NCI-H748 (cell line): ENCODE data around the gene HIVEP2.

ENCODE experiments used
- DNase-seq: peaks from one replicate; lab custom pipeline; 2025; ENCODE audit not compliant: unreplicated experiment; lab: John Stamatoyannopoulos, UW

Gene HIVEP2

GRCh38 chr6:142925575-142926110 lies 19.3 kb downstream of the HIVEP2 start:
- no peak for DNase-seq

DNA sequence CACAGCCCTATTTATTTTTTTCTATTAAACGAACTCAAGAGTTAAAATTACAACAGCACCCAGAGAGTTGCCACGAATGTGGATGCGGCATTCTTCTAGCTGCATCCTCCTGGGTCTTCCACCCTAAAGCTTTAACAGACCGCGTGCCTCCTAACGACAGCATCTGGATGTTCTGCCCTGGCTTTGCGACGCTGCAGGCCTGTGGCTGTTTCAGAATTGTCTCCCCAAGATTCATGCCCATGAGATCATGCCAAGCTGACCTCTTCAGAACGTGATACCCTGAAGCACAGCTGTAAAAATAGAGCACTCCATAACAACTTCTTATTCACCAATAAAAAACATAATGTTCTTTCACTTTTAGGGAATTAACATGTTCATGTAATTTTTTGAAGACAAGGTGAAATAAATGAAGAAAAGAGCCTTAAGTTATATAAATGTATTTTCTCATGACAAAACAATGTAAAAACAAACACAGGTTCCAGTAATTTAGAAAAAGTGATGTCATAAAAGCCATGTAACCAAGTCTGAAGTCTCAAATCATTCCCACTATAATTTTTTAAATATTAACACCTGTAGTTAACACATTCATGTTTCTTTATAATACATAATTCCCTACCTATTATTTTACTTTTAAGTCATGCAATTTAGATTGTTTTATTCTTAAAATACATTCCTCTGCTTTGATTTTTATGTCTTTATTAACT lies 26.5 kb downstream of the HIVEP2 start:
- DNase-seq = no peak

DNA sequence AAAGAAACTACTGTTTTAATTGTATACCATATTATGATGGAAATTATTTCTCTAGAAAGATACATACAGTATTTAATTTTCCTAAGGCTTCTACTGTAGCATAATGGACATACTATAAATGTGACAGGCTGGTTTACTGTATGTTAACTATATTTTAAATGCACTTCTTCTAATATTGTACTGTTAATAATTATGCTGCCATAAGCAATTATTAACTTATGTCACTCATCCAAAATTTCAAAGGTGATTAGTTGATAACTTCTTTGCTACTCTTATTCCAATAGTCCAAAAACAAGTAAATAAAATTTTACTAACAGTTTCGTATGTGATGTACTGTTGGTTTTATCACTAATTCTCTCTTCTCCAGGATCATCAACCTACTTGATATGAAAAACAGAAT lies 28.1 kb downstream of the HIVEP2 start:
- DNase-seq = no peak

DNA sequence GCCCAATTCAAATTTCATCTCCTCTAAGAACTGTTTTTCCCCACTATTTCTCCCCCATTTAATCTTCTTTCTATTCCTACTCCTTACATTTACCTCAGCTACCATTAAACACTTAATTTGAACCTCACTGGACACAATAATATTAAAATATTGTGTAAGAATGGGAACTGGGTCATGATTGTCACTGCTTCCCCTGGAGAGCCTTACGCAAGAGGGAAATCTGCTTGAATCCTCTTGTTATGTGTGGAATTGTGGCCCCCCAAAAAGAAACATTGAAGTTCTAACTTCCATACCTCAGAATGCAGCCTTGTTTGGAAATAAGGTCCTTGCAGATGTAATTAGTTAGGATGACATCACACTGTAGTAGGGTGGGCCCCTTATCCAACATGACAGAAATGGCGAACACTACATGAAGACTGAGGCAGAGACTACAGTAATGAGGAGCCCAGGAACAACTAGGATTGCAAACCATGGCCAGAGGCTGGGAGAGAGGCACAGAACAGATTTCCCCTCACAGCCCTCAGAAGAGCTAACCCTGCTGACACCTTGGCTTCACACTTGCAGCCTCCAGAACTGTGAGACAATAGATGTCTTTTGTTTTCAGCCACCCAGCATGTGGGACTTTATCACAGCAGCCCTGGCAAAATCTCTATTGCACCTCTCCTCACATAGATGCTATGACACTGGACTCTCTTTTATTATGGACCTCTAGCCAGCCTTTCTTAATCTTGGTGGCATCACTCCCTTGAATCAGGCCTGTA lies 29.9 kb downstream of the HIVEP2 start:
- no peak for DNase-seq

DNA sequence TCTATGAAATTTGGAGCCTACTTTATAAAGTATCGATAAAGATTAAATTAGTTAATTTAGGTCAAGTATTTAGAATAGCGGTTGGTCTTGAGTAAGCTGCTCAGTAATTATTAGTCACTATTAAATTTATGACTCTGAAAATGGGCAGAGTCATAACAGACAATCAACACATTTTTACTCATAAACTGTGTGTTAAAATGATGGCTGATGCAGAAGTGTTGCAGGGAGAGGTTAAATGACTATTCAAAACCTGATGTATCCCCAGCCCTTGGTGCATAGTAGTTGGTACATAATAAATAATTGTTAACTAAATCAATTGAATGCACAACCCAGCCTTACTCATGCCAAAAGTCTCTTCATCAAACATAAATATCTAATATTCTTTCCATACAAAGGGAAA lies 30.6 kb downstream of the HIVEP2 start:
- DNase-seq = no peak

- no peak for DNase-seq
Observed at GRCh38 chr6:142913511-142914047, 31.4 kb downstream of the HIVEP2 start.

- no peak for DNase-seq
Observed at GRCh38 chr6:142913036-142913510, 31.9 kb downstream of the HIVEP2 start.

DNA sequence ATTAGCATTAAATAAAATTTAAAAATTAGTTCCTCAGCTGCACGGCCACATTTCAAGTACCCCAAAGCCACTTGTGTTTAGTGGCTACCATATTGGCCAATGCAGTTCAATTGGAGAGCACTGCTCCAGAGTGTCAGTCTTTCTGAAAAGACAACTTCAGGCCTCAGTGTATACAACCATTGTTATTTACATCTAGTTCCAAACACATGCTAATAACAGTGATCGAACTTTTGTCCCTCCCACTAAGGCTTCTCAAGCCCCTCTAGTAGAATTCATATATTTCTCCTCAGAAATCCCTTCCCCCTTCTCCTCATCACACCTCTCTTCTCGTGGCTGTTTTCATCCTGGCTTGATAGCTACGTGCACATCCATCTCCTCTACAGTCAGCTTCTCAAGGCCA lies 32.9 kb downstream of the HIVEP2 start:
- DNase-seq = no peak

GRCh38 chr6:142911430-142911829 lies 33.5 kb downstream of the HIVEP2 start:
- no peak for DNase-seq

DNA sequence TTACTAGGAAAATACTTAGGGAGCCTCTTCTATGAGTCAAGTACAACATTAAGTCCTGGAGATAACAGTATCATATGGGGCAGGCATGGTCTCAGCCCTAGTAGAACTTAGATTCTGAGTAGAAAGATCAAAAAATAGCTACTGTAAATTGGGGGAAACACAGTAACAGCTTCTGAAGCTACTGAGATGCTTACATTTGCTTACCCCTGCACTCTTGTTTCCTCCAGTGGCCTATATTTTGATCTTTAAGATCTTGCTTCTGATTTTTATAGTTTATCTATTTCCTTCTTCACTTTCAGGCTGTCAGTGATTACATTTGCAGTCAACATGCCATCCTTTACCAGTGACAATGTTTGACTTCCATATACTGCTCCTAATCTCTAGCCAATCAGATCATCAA lies 35.3 kb downstream of the HIVEP2 start:
- no peak for DNase-seq

DNA sequence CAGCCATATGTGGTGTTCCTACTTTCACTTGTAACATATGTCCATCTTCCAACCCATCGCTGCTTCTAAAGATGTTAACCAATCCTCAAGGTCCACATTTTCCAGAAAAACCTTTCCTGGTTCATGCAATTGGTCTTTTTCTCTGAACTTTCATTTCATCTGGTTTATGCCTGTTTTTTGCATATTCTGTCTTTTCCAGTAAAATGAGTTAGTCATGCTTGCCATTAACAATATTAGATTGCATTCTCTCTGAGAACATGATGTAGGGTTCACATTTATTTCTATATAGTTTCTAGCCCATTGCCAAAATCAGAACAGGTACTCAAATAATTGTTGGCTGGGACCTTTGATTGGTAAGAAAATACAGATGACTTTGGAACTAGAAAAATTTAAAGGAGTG lies 36.7 kb downstream of the HIVEP2 start:
- no peak for DNase-seq

GRCh38 chr6:142907544-142907943 lies 37.4 kb downstream of the HIVEP2 start:
- no peak for DNase-seq

- DNase-seq = no peak
Observed at GRCh38 chr6:142906945-142907470, 38.0 kb downstream of the HIVEP2 start.

- DNase-seq = no peak
Observed at GRCh38 chr6:142903812-142904211, 41.2 kb downstream of the HIVEP2 start.

DNA sequence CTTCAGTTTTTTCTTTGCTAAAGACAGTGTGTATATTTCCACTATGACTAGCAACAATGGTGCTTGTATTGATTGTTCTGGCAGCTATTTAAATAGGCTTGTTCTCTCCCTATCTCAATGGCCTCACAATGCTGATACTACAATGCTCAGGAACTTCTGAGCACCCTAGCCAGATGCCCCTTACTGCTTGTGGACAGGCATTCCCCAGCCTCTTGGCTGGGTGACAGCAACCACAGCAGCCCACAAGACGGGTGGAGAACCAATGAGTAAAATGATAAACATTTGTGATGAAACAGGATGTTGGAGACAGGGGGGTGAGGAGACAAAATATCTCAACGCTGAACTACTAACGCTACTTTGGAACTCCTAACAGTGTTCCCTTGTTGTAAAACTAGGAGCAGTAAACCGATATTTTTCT lies 42.3 kb downstream of the HIVEP2 start:
- no peak for DNase-seq

DNA sequence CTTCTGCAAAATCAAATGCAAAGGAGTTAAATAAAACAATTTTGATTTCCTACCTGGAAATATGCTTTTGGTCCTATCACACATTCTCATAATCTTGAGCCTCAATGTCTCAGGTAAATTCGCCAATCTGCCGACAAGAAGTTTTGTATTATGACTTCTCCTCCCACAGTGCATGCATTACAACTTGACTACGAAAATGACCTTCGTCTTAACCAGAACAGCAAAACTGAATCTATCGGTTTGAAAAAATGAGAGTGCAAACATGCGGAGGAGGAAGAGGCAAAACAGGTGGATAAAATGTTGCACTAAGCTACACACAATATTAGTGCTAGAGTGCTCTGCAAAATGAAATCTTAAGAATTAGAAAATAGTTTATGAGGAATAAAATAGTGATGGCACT lies 43.4 kb downstream of the HIVEP2 start:
- no peak for DNase-seq

GRCh38 chr6:142900227-142900971 lies 44.6 kb downstream of the HIVEP2 start:
- no peak for DNase-seq

DNA sequence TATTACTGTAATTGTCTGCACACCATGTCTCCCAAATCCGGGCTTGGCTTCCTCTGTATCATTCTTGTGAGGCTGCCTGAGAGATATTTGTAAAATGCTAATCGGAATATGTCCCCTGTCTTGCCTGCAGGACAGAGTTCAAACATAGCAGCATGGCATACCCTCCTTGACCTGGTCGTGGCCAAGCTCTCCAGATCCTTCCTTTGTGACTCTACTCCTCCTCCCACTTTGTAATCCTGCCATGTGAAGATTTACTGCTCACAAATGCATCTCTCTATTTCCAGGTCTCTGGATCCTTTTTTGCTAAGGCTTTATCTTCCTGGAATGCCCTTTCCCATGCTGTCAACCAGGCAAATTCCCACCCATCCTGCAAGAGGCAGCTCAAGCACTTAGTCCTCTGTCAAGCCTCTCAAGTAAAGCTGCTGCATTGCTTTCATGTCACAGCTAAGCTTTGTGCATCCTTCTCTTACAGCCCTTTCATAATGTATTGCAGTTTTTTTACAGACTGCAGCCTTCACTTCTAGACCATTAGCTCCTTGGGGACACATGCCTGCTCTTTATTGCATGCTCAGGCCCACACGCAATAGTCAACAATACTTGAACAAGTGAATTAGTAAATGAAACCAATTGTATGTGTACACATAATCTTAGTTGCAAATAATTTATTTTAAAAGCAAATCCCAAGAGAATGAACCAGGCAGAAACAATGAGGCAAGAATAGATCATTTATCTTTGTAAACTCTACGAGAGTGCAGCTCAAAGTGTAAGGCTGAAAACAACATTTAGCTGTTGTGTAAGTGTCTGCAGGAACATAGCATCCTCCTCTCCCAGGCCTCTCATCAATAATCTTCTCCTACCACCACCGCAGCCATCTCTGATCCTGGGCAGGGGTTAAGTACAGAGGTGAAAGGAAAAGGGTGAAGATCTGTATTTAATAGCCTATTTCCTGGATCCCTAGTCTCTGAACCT lies 45.8 kb downstream of the HIVEP2 start:
- DNase-seq = no peak

DNA sequence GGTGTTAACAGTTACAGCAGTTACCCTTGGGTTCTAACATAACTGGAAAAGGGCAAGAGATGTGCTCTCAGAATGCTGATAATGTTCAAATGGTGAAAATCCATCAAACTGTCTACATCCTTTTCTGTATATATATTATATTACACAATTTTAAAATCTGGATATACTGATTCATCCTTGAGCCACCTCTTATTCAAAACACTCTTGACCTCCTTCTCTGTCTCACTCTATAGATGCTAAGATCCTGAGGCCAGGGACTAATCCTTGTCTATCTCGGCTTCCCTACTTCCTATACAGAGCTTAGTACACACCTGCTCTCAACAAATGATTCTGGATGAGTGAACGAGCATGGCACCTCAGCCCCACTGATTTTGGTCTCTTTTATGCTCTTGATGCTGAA lies 47.3 kb downstream of the HIVEP2 start:
- no peak for DNase-seq

DNA sequence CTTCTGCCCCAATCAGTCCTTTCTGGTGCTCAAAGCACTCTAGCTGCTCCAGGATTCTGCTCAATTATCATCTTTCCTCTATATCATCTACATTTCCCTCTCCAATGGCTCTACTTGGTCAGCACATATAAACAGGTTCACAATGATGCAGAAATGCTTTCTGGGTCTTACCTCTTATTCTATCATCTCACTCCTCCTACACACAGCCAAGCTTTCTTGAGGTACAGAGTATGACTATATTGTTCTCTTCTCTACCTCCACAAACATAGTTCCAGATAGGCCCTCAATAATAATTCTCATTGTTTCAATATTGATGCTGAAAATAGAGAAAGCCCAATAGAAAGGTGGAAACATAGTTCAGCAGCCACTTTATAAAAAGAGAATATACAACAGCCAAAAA lies 48.2 kb downstream of the HIVEP2 start:
- DNase-seq = no peak
